GM18505 (cell line): ENCODE measurements around the gene ITIH1.

Source experiments
- ATAC-seq: cut with Tn5 transposase; IDR thresholded peaks from one replicate; pipeline ENCODE4 v1.9.1; 2021; ENCODE audit not compliant: unreplicated experiment
- POLR2A ChIP-seq: IDR thresholded peaks from 4 replicates; pipeline ENCODE4 v1.6.1; 2011; ENCODE audit warnings: borderline replicate concordance; ENCODE audit not compliant: insufficient read depth, insufficient read length; ENCODE audit errors: extremely low read depth

ITIH1 gene

GRCh38 chr3:52801839-52802238 is 24.4 kb downstream of the ITIH1 start:
- TF ChIP-seq POLR2A: no peak
- ATAC-seq: no peak

GRCh38 chr3:52805270-52806039 is 28.1 kb downstream of the ITIH1 start:
- no peak for ATAC-seq
- no peak for TF ChIP-seq POLR2A

- no peak for ATAC-seq
- no peak for TF ChIP-seq POLR2A
These were observed 31.8 kb downstream of the ITIH1 start for GRCh38 chr3:52809149-52809548.

- ATAC-seq: no peak
- TF ChIP-seq POLR2A: no peak
These were observed 32.4 kb downstream of the ITIH1 start for GRCh38 chr3:52809662-52810377.

GRCh38 chr3:52810923-52811322 is 33.5 kb downstream of the ITIH1 start:
- TF ChIP-seq POLR2A: no peak
- ATAC-seq: no peak

- no peak for ATAC-seq
- TF ChIP-seq POLR2A: no peak
These were observed 34.1 kb downstream of the ITIH1 start for GRCh38 chr3:52811452-52812011.

GRCh38 chr3:52813810-52814209 is 36.4 kb downstream of the ITIH1 start:
- TF ChIP-seq POLR2A: no peak
- no peak for ATAC-seq

GRCh38 chr3:52816199-52816598 is 38.8 kb downstream of the ITIH1 start:
- no peak for TF ChIP-seq POLR2A
- no peak for ATAC-seq

- TF ChIP-seq POLR2A: no peak
- no peak for ATAC-seq
These were observed 39.3 kb downstream of the ITIH1 start for GRCh38 chr3:52816654-52817053.

- no peak for TF ChIP-seq POLR2A
- no peak for ATAC-seq
These were observed 39.8 kb downstream of the ITIH1 start for GRCh38 chr3:52817221-52817620.

- TF ChIP-seq POLR2A: no peak
- ATAC-seq: no peak
These were observed 40.5 kb downstream of the ITIH1 start for GRCh38 chr3:52817860-52818259.

- TF ChIP-seq POLR2A: no peak
- ATAC-seq: no peak
These were observed 42.5 kb downstream of the ITIH1 start for GRCh38 chr3:52819936-52820335.

- TF ChIP-seq POLR2A: no peak
- ATAC-seq: no peak
These were observed 43.3 kb downstream of the ITIH1 start for GRCh38 chr3:52820736-52821135.

GRCh38 chr3:52822363-52822762 is 45.0 kb downstream of the ITIH1 start:
- no peak for TF ChIP-seq POLR2A
- no peak for ATAC-seq

GRCh38 chr3:52824037-52824436 is 46.6 kb downstream of the ITIH1 start:
- ATAC-seq: no peak
- no peak for TF ChIP-seq POLR2A

- ATAC-seq: no peak
- no peak for TF ChIP-seq POLR2A
These were observed 50.0 kb downstream of the ITIH1 start for GRCh38 chr3:52827441-52827840.
